ENCODE results near the gene KCNA5. TPM values are rescaled to one million over a fixed set of nuclear protein-coding genes. Genes with fewer than 3 reads are reported as not detected.

KCNA5 gene
- total RNA-seq, 1 experiment from 2014 or later: not detected

- ChIA-PET POLR2A (no interaction called here), CTCF (interaction anchor here (0.7 kb wide), 1 partner anchor 891 kb away, joined by 3 read pairs; no protein-coding TSS in a partner anchor)
- no peak for TF ChIP-seq CTCF (IDR thresholded peaks at IDR 0.05; ENCODE audit: insufficient read depth in 1 of 2, low read depth in 1 of 2, low read length in 1 of 2, severe bottlenecking in 1 of 2, unreplicated experiment in 1 of 2)
- H3K27me3 Mint-ChIP-seq (ENCODE audit: insufficient read depth, unreplicated experiment): peaks cover 17% of the 10 kb centered on the region
- H3K27me3 ChIP-seq (replicated peaks; ENCODE audit: control insufficient read depth, insufficient read depth, low read length): no peaks in the 10 kb centered on the region; the same call in 1 of the 2 replicates
- no peaks in the 10 kb centered on the region for H3K36me3 ChIP-seq (ENCODE audit: control insufficient read depth, insufficient read depth, low read length)
- no peak overlapping the region for H3K4me3 Mint-ChIP-seq (ENCODE audit: unreplicated experiment)
- no peak for DNase-seq
- no peaks in the 10 kb centered on the region for H3K36me3 Mint-ChIP-seq (ENCODE audit: insufficient read depth, unreplicated experiment)
- H3K27ac Mint-ChIP-seq (ENCODE audit: unreplicated experiment): no peak overlapping the region
- no peak overlapping the region for H3K4me3 ChIP-seq (ENCODE audit: low read depth, low read length)
- no peaks in the 10 kb centered on the region for H3K4me1 ChIP-seq
- no peaks in the 10 kb centered on the region for H3K9me3 ChIP-seq
- no peaks in the 10 kb centered on the region for H3K4me1 Mint-ChIP-seq (ENCODE audit: low read depth, unreplicated experiment)
- no peaks in the 10 kb centered on the region for H3K9me3 Mint-ChIP-seq (ENCODE audit: unreplicated experiment)
- no TSS peak for BruUV-seq (replicated peaks)
- intact Hi-C loops (cut with micrococcal nuclease; ENCODE audit: unreplicated experiment): no loop called here
Measured at GRCh38 chr12:5032821-5033220, 10.9 kb upstream of the KCNA5 start.

GRCh38 chr12:5033883-5034282 is 9.8 kb upstream of the KCNA5 start:
- intact Hi-C loops (cut with micrococcal nuclease; ENCODE audit: unreplicated experiment): no loop called here
- no peak overlapping the region for H3K4me3 ChIP-seq (ENCODE audit: low read depth, low read length)
- no peak for TF ChIP-seq CTCF (IDR thresholded peaks at IDR 0.05; ENCODE audit: insufficient read depth in 1 of 2, low read depth in 1 of 2, low read length in 1 of 2, severe bottlenecking in 1 of 2, unreplicated experiment in 1 of 2)

GRCh38 chr12:5034603-5035002 is 9.1 kb upstream of the KCNA5 start:
- H3K4me3 ChIP-seq (ENCODE audit: low read depth, low read length): no peak overlapping the region
- H3K4me1 Mint-ChIP-seq (ENCODE audit: low read depth, unreplicated experiment): no peaks in the 10 kb centered on the region
- no peaks in the 10 kb centered on the region for H3K4me1 ChIP-seq
- no peak overlapping the region for H3K4me3 Mint-ChIP-seq (ENCODE audit: unreplicated experiment)
- H3K36me3 ChIP-seq (ENCODE audit: control insufficient read depth, insufficient read depth, low read length): no peaks in the 10 kb centered on the region
- no peaks in the 10 kb centered on the region for H3K9me3 ChIP-seq
- peaks cover 27% of the 10 kb centered on the region for H3K27me3 Mint-ChIP-seq (ENCODE audit: insufficient read depth, unreplicated experiment)
- no peak overlapping the region for H3K27ac Mint-ChIP-seq (ENCODE audit: unreplicated experiment)
- H3K27me3 ChIP-seq (replicated peaks; ENCODE audit: control insufficient read depth, insufficient read depth, low read length): no peaks in the 10 kb centered on the region; the same call in 1 of the 2 replicates
- no peaks in the 10 kb centered on the region for H3K36me3 Mint-ChIP-seq (ENCODE audit: insufficient read depth, unreplicated experiment)
- ChIA-PET CTCF (interaction anchor here (0.5 to 2.2 kb wide), 3 partner anchors 11 to 989 kb away, joined by 3 to 7 read pairs (median 5); no protein-coding TSS in a partner anchor), POLR2A (no interaction called here)
- intact Hi-C loops (cut with micrococcal nuclease; ENCODE audit: unreplicated experiment): no loop called here
- TF ChIP-seq CTCF (IDR thresholded peaks at IDR 0.05; ENCODE audit: insufficient read depth in 1 of 2, low read depth in 1 of 2, low read length in 1 of 2, severe bottlenecking in 1 of 2, unreplicated experiment in 1 of 2): no peak
- H3K9me3 Mint-ChIP-seq (ENCODE audit: unreplicated experiment): no peaks in the 10 kb centered on the region
- no peak for DNase-seq
- BruUV-seq (replicated peaks): no TSS peak

More at GRCh38 chr12:5033883-5034282, 9.8 kb upstream of the KCNA5 start:
- POLR2A ChIA-PET: no interaction called here
- no peaks in the 10 kb centered on the region for H3K36me3 Mint-ChIP-seq (ENCODE audit: insufficient read depth, unreplicated experiment)
- no TSS peak for BruUV-seq (replicated peaks)
- Histone ChIP-seq H3K36me3 (ENCODE audit: control insufficient read depth, insufficient read depth, low read length) (no peaks in the 10 kb centered on the region), H3K9me3 (no peaks in the 10 kb centered on the region), H3K27me3 (replicated peaks; ENCODE audit: control insufficient read depth, insufficient read depth, low read length) (no peaks in the 10 kb centered on the region; the same call in 1 of the 2 replicates), H3K4me1 (no peaks in the 10 kb centered on the region)
- DNase-seq: no peak
- CTCF ChIA-PET: interaction anchor here (0.6 to 2.2 kb wide), 2 partner anchors 50 to 147 kb away, joined by 3 to 7 read pairs; no protein-coding TSS in a partner anchor
- no peaks in the 10 kb centered on the region for H3K9me3 Mint-ChIP-seq (ENCODE audit: unreplicated experiment)
- no peaks in the 10 kb centered on the region for H3K4me1 Mint-ChIP-seq (ENCODE audit: low read depth, unreplicated experiment)
- H3K27me3 Mint-ChIP-seq (ENCODE audit: insufficient read depth, unreplicated experiment): peaks cover 21% of the 10 kb centered on the region
- H3K27ac Mint-ChIP-seq (ENCODE audit: unreplicated experiment): no peak overlapping the region
- no peak overlapping the region for H3K4me3 Mint-ChIP-seq (ENCODE audit: unreplicated experiment)

Measured in Caco-2 (cell line).